ENCODE measurements around the gene TIMP4.

TIMP4 gene

GRCh38 chr3:12120374-12121140 is 38.2 kb downstream of the TIMP4 start:
- no peak for DNase-seq (ENCODE audit: extremely low read depth, low read depth)
- TF ChIP-seq CTCF (IDR thresholded peaks at IDR 0.05; ENCODE audit: low read depth, low read length), result no peak

GRCh38 chr3:12117473-12117872 is 41.2 kb downstream of the TIMP4 start:
- no peak for TF ChIP-seq CTCF (IDR thresholded peaks at IDR 0.05; ENCODE audit: low read depth, low read length)
- no peak for DNase-seq (ENCODE audit: extremely low read depth, low read depth)

- no peak for TF ChIP-seq CTCF (IDR thresholded peaks at IDR 0.05; ENCODE audit: low read depth, low read length)
- no peak for DNase-seq (ENCODE audit: extremely low read depth, low read depth)
Measured at GRCh38 chr3:12116870-12117269, 41.8 kb downstream of the TIMP4 start.

GRCh38 chr3:12115849-12116248 is 42.9 kb downstream of the TIMP4 start:
- DNase-seq (ENCODE audit: extremely low read depth, low read depth), result no peak
- TF ChIP-seq CTCF (IDR thresholded peaks at IDR 0.05; ENCODE audit: low read depth, low read length), result no peak

GRCh38 chr3:12115104-12115503 is 43.6 kb downstream of the TIMP4 start:
- TF ChIP-seq CTCF (IDR thresholded peaks at IDR 0.05; ENCODE audit: low read depth, low read length), result no peak
- no peak for DNase-seq (ENCODE audit: extremely low read depth, low read depth)

- DNase-seq (ENCODE audit: extremely low read depth, low read depth), result no peak
- TF ChIP-seq CTCF (IDR thresholded peaks at IDR 0.05; ENCODE audit: low read depth, low read length), result no peak
Measured at GRCh38 chr3:12114251-12114650, 44.5 kb downstream of the TIMP4 start.

- no peak for TF ChIP-seq CTCF (IDR thresholded peaks at IDR 0.05; ENCODE audit: low read depth, low read length)
- DNase-seq (ENCODE audit: extremely low read depth, low read depth), result no peak
Measured at GRCh38 chr3:12107071-12107713, 51.5 kb downstream of the TIMP4 start.

Measured in AG09319 (cell line).